ENCODE results near the gene CLIP2. TPM values are rescaled to one million over a fixed set of nuclear protein-coding genes. Genes with fewer than 3 reads are reported as not detected.

Gene CLIP2
- total RNA-seq, 1 experiment from 2014 or later, result 21.6 TPM

- Histone ChIP-seq H3K27ac (ENCODE audit: insufficient read length, low read depth, low read length) (no peak overlapping the region), H2BK5ac (ENCODE audit: insufficient read length, low read length) (no peak overlapping the region), H3K23ac (ENCODE audit: insufficient read length, low read depth, low read length) (no peak overlapping the region), H2AFZ (ENCODE audit: low read length) (no peak overlapping the region), H2BK12ac (ENCODE audit: insufficient read length, low read depth, low read length) (no peak overlapping the region), H3K4ac (ENCODE audit: low read depth, low read length) (no peak overlapping the region), H3K27me3 (ENCODE audit: insufficient read depth, low read length) (no peaks in the 10 kb centered on the region), H4K5ac (ENCODE audit: insufficient read length, low read depth, low read length) (no peak overlapping the region), H4K20me1 (ENCODE audit: control insufficient read depth, insufficient read depth, insufficient read length) (no peaks in the 10 kb centered on the region), H3K79me1 (ENCODE audit: insufficient read depth, low read depth, low read length, poor library complexity, severe bottlenecking) (no peaks in the 10 kb centered on the region), H4K91ac (ENCODE audit: insufficient read length, low read depth, low read length) (no peak overlapping the region), H4K8ac (replicated peaks; ENCODE audit: insufficient read length, low read depth, low read length) (no peak overlapping the region), H3K18ac (ENCODE audit: insufficient read length, low read depth, low read length) (no peak overlapping the region), H3K23me2 (ENCODE audit: insufficient read length, low read depth, low read length, poor library complexity, severe bottlenecking) (no peaks in the 10 kb centered on the region), H3K79me2 (ENCODE audit: insufficient read depth, low read length) (no peaks in the 10 kb centered on the region), H2BK20ac (ENCODE audit: low read depth, low read length, poor library complexity, severe bottlenecking) (no peak overlapping the region), H3K14ac (ENCODE audit: insufficient read depth, low read length) (no peak overlapping the region), H3T11ph (ENCODE audit: low read length) (no peak overlapping the region), H3K9ac (ENCODE audit: extremely low read depth, insufficient read length, low read length) (no peak overlapping the region), H3K56ac (ENCODE audit: insufficient read length, low read depth, low read length) (no peak overlapping the region), H3K4me2 (ENCODE audit: insufficient read depth, insufficient read length, low read length) (no peak overlapping the region), H2BK120ac (ENCODE audit: low read depth, low read length, poor library complexity, severe bottlenecking) (no peak overlapping the region), H2BK15ac (ENCODE audit: low read depth, low read length) (no peak overlapping the region), H2AK5ac (ENCODE audit: insufficient read length, low read length) (no peak overlapping the region), H3K9me3 (ENCODE audit: control insufficient read depth, low read depth, low read length) (no peaks in the 10 kb centered on the region), H3K4me1 (ENCODE audit: insufficient read depth, low read length) (no peaks in the 10 kb centered on the region)
- no CpG with 5 or more reads among the region's 4 CpGs for WGBS (ENCODE audit: extremely low coverage, insufficient read length, low lambda C conversion rate)
- H3K9me3 Mint-ChIP-seq, result no peaks in the 10 kb centered on the region; a peak in 2 of 5 replicates
- no peak overlapping the region for H3K4me3 Mint-ChIP-seq
- no peak for TF ChIP-seq CTCF (conservative IDR thresholded peaks at IDR 0.05)
- H3K4me1 Mint-ChIP-seq, result peaks cover 4 to 11% of the 10 kb centered on the region in 2 experiments
- peaks cover 3 to 6% (median 5%) of the 10 kb centered on the region in 3 experiments; a peak in 6 of 7 replicates for H3K36me3 Mint-ChIP-seq (ENCODE audit: insufficient read depth in 1 of 3, low read depth in 3 of 3)
- peaks cover 10% of the 10 kb centered on the region for H3K27me3 Mint-ChIP-seq (ENCODE audit: low read depth)
- H3K27ac Mint-ChIP-seq, result no peak overlapping the region
- no peak for DNase-seq
These were observed 118.8 kb downstream of the CLIP2 start for GRCh38 chr7:74407958-74408357.

Data from H9 (cell line).